Kidney epithelial cell (primary cell): ENCODE measurements around the gene SSR4. TPM values are rescaled to one million over a fixed set of nuclear protein-coding genes. Genes with fewer than 3 reads are reported as not detected.

Experiments used
- DNase-seq: peaks from one replicate; pipeline ENCODE4 v3.0.0-alpha.2; 2010; ENCODE audit warnings: low read depth
- H3K27me3 ChIP-seq: 2 replicates; pipeline ENCODE4 v1.6.0; 2011; ENCODE audit warnings: low read length; ENCODE audit not compliant: control insufficient read depth, insufficient read depth
- H3K36me3 ChIP-seq: 2 replicates; pipeline ENCODE4 v1.5.1; 2011; ENCODE audit warnings: low read length; ENCODE audit not compliant: control insufficient read depth, insufficient read depth
- H3K4me3 ChIP-seq: 2 replicates; pipeline ENCODE4 v1.5.1; 2011; ENCODE audit warnings: low read depth, mild to moderate bottlenecking, control low read depth, low read length
- CTCF ChIP-seq: IDR thresholded peaks from 2 replicates; pipeline ENCODE4 v1.5.1; 2011; ENCODE audit warnings: mild to moderate bottlenecking, moderate library complexity, low read length, control low read depth, inconsistent platforms; ENCODE audit not compliant: insufficient read depth, poor library complexity, severe bottlenecking
- total RNA-seq: library from RNA; depleted of rRNA; stranded (reverse); fragments of >200 nt; gene quantifications from 2 replicates; pipeline ENCODE4 v1.2.3, GENCODE V29; 2015

Gene SSR4
- total RNA-seq, 1 donor from 2014 or later, result 300 TPM

GRCh38 chrX:153772316-153773217 is 21.9 kb upstream of the SSR4 start:
- no peak for TF ChIP-seq CTCF
- no peaks in the 10 kb centered on the region for H3K36me3 ChIP-seq
- no peaks in the 10 kb centered on the region for H3K27me3 ChIP-seq
- DNase-seq, result no peak
- no peak overlapping the region for H3K4me3 ChIP-seq

- no peaks in the 10 kb centered on the region for H3K36me3 ChIP-seq
- H3K27me3 ChIP-seq, result no peaks in the 10 kb centered on the region
- no peak for TF ChIP-seq CTCF
- no peak for DNase-seq
- H3K4me3 ChIP-seq, result no peak overlapping the region
Measured at GRCh38 chrX:153773218-153773611, 21.3 kb upstream of the SSR4 start.

- TF ChIP-seq CTCF, result no peak
- H3K4me3 ChIP-seq, result no peak overlapping the region
Measured at GRCh38 chrX:153773741-153774575, 20.5 kb upstream of the SSR4 start.

GRCh38 chrX:153774576-153775292 is 19.7 kb upstream of the SSR4 start:
- no peak for DNase-seq
- Histone ChIP-seq H3K4me3 (no peak overlapping the region), H3K27me3 (no peaks in the 10 kb centered on the region), H3K36me3 (no peaks in the 10 kb centered on the region)
- no peak for TF ChIP-seq CTCF

More at GRCh38 chrX:153773741-153774575, 20.5 kb upstream of the SSR4 start:
- DNase-seq, result no peak
- H3K36me3 ChIP-seq, result no peaks in the 10 kb centered on the region
- H3K27me3 ChIP-seq, result no peaks in the 10 kb centered on the region

- Histone ChIP-seq H3K27me3 (no peaks in the 10 kb centered on the region), H3K4me3 (no peak overlapping the region), H3K36me3 (no peaks in the 10 kb centered on the region)
- DNase-seq, result no peak
- no peak for TF ChIP-seq CTCF
Measured at GRCh38 chrX:153775293-153776119, 19.0 kb upstream of the SSR4 start.
